ENCODE measurements around the gene KRT74. TPM values are rescaled to one million over a fixed set of nuclear protein-coding genes. Genes with fewer than 3 reads are reported as not detected.

The KRT74 gene
- total RNA-seq, 2 experiments from 2014 or later = not detected

GRCh38 chr12:52582971-52583456, 9.4 kb upstream of the KRT74 start:
- ChIA-PET CTCF (ENCODE audit: unreplicated experiment) (interaction anchor here (1.0 kb wide), 1 partner anchor 288 kb away, joined by 3 read pairs; no protein-coding TSS in a partner anchor), POLR2A (no interaction called here)
- TF ChIP-seq CTCF (conservative IDR thresholded peaks at IDR 0.05; ENCODE audit: low read length) = peak; percentile 77
- no peak for TF ChIP-seq EZH2phosphoT487 (IDR thresholded peaks at IDR 0.05; ENCODE audit: borderline replicate concordance, low read depth, low read length)
- intact Hi-C loops (cut with micrococcal nuclease; ENCODE audit: unreplicated experiment) = loop anchor here (2.0 kb wide), 1 partner anchor 288 kb away; no protein-coding TSS in a partner anchor
- DNase-seq (ENCODE audit: low spot score) = peak; percentile 36
- no peaks in the 10 kb centered on the region for H3K9me3 ChIP-seq (ENCODE audit: low read length)
- H3K9me2 ChIP-seq (ENCODE audit: insufficient read depth, low read length) = no peaks in the 10 kb centered on the region
- H3K27ac ChIP-seq (ENCODE audit: low read depth, low read length, poor library complexity, severe bottlenecking) = no peak overlapping the region
- H3K79me2 ChIP-seq (ENCODE audit: insufficient read depth, low read depth, low read length) = no peaks in the 10 kb centered on the region
- no peak overlapping the region for H2AFZ ChIP-seq (ENCODE audit: low read length)
- H4K20me1 ChIP-seq (ENCODE audit: insufficient read depth, low read length) = no peaks in the 10 kb centered on the region
- no TSS peak for BruUV-seq (replicated peaks)
- no peak overlapping the region for H3K4me2 ChIP-seq (ENCODE audit: low read length)
- no peaks in the 10 kb centered on the region for H3K36me3 ChIP-seq (ENCODE audit: insufficient read depth, low read length)
- no peak overlapping the region for H3K4me3 ChIP-seq (ENCODE audit: low read depth, low read length, poor library complexity, severe bottlenecking)
- H3K4me1 ChIP-seq (ENCODE audit: insufficient read depth, low read length, poor library complexity, severe bottlenecking) = no peaks in the 10 kb centered on the region

- Histone ChIP-seq H3K9me3 (ENCODE audit: low read length) (no peaks in the 10 kb centered on the region), H4K20me1 (ENCODE audit: insufficient read depth, low read length) (no peaks in the 10 kb centered on the region), H3K4me2 (ENCODE audit: low read length) (no peak overlapping the region), H2AFZ (ENCODE audit: low read length) (no peak overlapping the region), H3K79me2 (ENCODE audit: insufficient read depth, low read depth, low read length) (no peaks in the 10 kb centered on the region), H3K4me1 (ENCODE audit: insufficient read depth, low read length, poor library complexity, severe bottlenecking) (no peaks in the 10 kb centered on the region), H3K9me2 (ENCODE audit: insufficient read depth, low read length) (no peaks in the 10 kb centered on the region), H3K4me3 (ENCODE audit: low read depth, low read length, poor library complexity, severe bottlenecking) (no peak overlapping the region), H3K27ac (ENCODE audit: low read depth, low read length, poor library complexity, severe bottlenecking) (no peak overlapping the region), H3K36me3 (ENCODE audit: insufficient read depth, low read length) (no peaks in the 10 kb centered on the region)
- BruUV-seq (replicated peaks) = no TSS peak
- DNase-seq (ENCODE audit: low spot score) = no peak
- TF ChIP-seq EZH2phosphoT487 (IDR thresholded peaks at IDR 0.05; ENCODE audit: borderline replicate concordance, low read depth, low read length) (no peak), CTCF (conservative IDR thresholded peaks at IDR 0.05; ENCODE audit: low read length) (no peak)
- intact Hi-C loops (cut with micrococcal nuclease; ENCODE audit: unreplicated experiment) = loop anchor here (2.0 kb wide), 1 partner anchor 288 kb away; no protein-coding TSS in a partner anchor
- POLR2A ChIA-PET = no interaction called here
- CTCF ChIA-PET (ENCODE audit: unreplicated experiment) = no interaction called here
These were observed 8.8 kb upstream of the KRT74 start for GRCh38 chr12:52582486-52582885.

- POLR2A ChIA-PET = no interaction called here
- Histone ChIP-seq H3K4me1 (ENCODE audit: insufficient read depth, low read length, poor library complexity, severe bottlenecking) (no peaks in the 10 kb centered on the region), H3K79me2 (ENCODE audit: insufficient read depth, low read depth, low read length) (no peaks in the 10 kb centered on the region), H3K4me3 (ENCODE audit: low read depth, low read length, poor library complexity, severe bottlenecking) (no peak overlapping the region), H2AFZ (ENCODE audit: low read length) (no peak overlapping the region), H3K9me3 (ENCODE audit: low read length) (no peaks in the 10 kb centered on the region), H3K4me2 (ENCODE audit: low read length) (no peak overlapping the region), H4K20me1 (ENCODE audit: insufficient read depth, low read length) (no peaks in the 10 kb centered on the region), H3K9me2 (ENCODE audit: insufficient read depth, low read length) (no peaks in the 10 kb centered on the region), H3K36me3 (ENCODE audit: insufficient read depth, low read length) (no peaks in the 10 kb centered on the region), H3K27ac (ENCODE audit: low read depth, low read length, poor library complexity, severe bottlenecking) (no peak overlapping the region)
- intact Hi-C loops (cut with micrococcal nuclease; ENCODE audit: unreplicated experiment) = no loop called here
- BruUV-seq (replicated peaks) = no TSS peak
- TF ChIP-seq EZH2phosphoT487 (IDR thresholded peaks at IDR 0.05; ENCODE audit: borderline replicate concordance, low read depth, low read length) (no peak), CTCF (conservative IDR thresholded peaks at IDR 0.05; ENCODE audit: low read length) (no peak)
- no peak for DNase-seq (ENCODE audit: low spot score)
- CTCF ChIA-PET (ENCODE audit: unreplicated experiment) = no interaction called here
These were observed 7.8 kb upstream of the KRT74 start for GRCh38 chr12:52581481-52581880.
